ENCODE data around the gene ZSCAN22. TPM values are rescaled to one million over a fixed set of nuclear protein-coding genes. Genes with fewer than 3 reads are reported as not detected.

The ZSCAN22 gene
- total and polyA plus RNA-seq, 2 of the 13 experiments (the other 11 are each of a cell fraction or from before 2014, with no cell fraction given) = 2.5 to 3.5 TPM

- TF ChIP-seq SMAD3 (CRISPR knock-in tag; IDR thresholded peaks at IDR 0.05) (peak; percentile 21), NFKB2 (CRISPR knock-in tag; IDR thresholded peaks at IDR 0.05; ENCODE audit: borderline replicate concordance) (peak; percentile 74; the same call in 1 of the 2 replicates), GPBP1L1 (CRISPR knock-in tag; IDR thresholded peaks at IDR 0.05) (no peak), ZNF350 (CRISPR knock-in tag; IDR thresholded peaks at IDR 0.05; ENCODE audit: borderline replicate concordance, low read depth) (no peak; the same call in 1 of the 2 replicates), ZHX2 (IDR thresholded peaks at IDR 0.05; ENCODE audit: low read depth) (peak; percentile 15; the same call in 1 of the 2 replicates), ZHX2 (CRISPR knock-in tag; IDR thresholded peaks at IDR 0.05; ENCODE audit: borderline replicate concordance) (peak; percentile 79; the same call in 1 of the 2 replicates), ISX (CRISPR knock-in tag; conservative IDR thresholded peaks at IDR 0.05) (0 out of 2 replicates have a peak, but pooled peaks have one; percentile 46), PHF8 (CRISPR knock-in tag; IDR thresholded peaks at IDR 0.05) (peak; percentile 96), TEF (CRISPR knock-in tag; IDR thresholded peaks at IDR 0.05) (peak; percentile 81), CCDC6 (CRISPR knock-in tag; IDR thresholded peaks at IDR 0.05) (peak; percentile 66; the same call in 1 of the 2 replicates), MAFK (conservative IDR thresholded peaks at IDR 0.05 in 1 of 2, IDR thresholded peaks at IDR 0.05 in 1 of 2; ENCODE audit: low read length in 2 of 2) (no peak), ZSCAN31 (CRISPR knock-in tag; IDR thresholded peaks at IDR 0.05; ENCODE audit: low read depth) (0 out of 2 replicates have a peak, but pooled peaks have one; percentile 78), ZNF512B (CRISPR knock-in tag; IDR thresholded peaks at IDR 0.05; ENCODE audit: borderline replicate concordance) (no peak), U2AF1 (optimal IDR thresholded peaks at IDR 0.05; ENCODE audit: low read depth, low read length) (peak; percentile 26), ARID3A (IDR thresholded peaks at IDR 0.05; ENCODE audit: low read depth, low read length) (no peak)
Measured at GRCh38 chr19:58362272-58362994, 35.6 kb downstream of the ZSCAN22 start, which contains the start of gene ZNF497 (continued).
